ENCODE measurements around the gene SMS. TPM values are rescaled to one million over a fixed set of nuclear protein-coding genes. Genes with fewer than 3 reads are reported as not detected.

The SMS gene
- total RNA-seq, 1 donor from 2014 or later = 75.7 TPM

DNA sequence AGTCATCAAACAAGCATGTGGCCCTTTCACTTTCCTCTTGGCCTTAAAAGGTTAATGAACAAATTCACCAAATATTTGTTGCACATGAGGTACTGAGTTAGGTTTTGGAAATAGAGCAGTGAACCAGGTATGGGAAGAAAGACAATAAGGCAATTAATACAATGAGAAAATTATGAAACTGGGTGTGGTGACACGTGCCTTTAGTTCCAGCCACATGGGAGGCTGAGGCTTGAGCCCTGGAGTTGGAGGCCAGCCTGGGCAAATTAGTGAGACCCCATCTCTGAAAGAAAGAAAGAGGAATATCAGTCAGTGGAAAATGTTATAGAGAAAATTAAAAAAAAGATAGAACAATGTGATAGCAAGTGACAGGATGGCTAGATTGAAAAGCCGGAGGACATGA lies 99.7 kb downstream of the SMS start:
- DNase-seq = no peak

- peak; percentile 54 for DNase-seq
Observed at GRCh38 chrX:22041907-22042530, 101.5 kb downstream of the SMS start.

- DNase-seq = no peak
Observed at GRCh38 chrX:22043872-22044271, 103.4 kb downstream of the SMS start.

Other genes with a start within 250 kb of the SMS start
- gene SMPX, start 182.6 kb upstream of the SMS start, total RNA-seq = 325 TPM
- gene MBTPS2, start 101.1 kb upstream of the SMS start, total RNA-seq = 19.4 TPM
- gene YY2, start 84.7 kb upstream of the SMS start, total RNA-seq = 0.92 TPM
- gene PHEX, start 91.6 kb downstream of the SMS start, total RNA-seq = 0.31 TPM